ENCODE measurements around the gene HOXD10. TPM values are rescaled to one million over a fixed set of nuclear protein-coding genes. Genes with fewer than 3 reads are reported as not detected.

The HOXD10 gene
- total RNA-seq, 1 donor from 2014 or later, result not detected

DNA sequence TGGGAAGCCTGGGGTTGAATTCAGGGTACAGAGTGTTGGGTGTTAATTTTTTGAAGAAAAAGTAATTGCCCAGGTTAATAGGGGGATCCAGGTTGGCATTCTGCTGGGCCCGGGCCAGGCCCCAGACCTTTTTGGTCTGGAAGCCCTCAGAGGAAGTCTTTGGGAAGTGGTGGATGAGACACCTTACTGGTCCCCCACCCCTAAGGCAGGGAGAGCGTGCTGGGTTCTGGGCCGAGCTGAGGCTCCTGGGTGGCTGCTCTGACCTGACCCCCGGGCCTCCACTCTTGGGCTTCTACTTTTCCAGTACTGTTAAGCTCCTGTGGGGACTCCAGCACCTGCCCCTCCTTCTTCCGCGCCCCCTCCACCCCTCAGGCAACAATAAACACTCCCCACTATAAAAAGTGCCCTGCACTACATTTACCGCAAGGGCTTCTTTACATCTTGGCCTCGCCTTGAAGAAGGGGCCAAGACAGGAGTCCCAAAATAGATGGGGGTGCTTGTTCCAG is 39.8 kb downstream of the HOXD10 start:
- H3K4me3 ChIP-seq, result no peak overlapping the region
- no peak overlapping the region for H3K27ac ChIP-seq
- no peaks in the 10 kb centered on the region for H3K9me3 ChIP-seq
- intact Hi-C loops (cut with DNase I), result no loop called here
- TF ChIP-seq, protein P1, sequence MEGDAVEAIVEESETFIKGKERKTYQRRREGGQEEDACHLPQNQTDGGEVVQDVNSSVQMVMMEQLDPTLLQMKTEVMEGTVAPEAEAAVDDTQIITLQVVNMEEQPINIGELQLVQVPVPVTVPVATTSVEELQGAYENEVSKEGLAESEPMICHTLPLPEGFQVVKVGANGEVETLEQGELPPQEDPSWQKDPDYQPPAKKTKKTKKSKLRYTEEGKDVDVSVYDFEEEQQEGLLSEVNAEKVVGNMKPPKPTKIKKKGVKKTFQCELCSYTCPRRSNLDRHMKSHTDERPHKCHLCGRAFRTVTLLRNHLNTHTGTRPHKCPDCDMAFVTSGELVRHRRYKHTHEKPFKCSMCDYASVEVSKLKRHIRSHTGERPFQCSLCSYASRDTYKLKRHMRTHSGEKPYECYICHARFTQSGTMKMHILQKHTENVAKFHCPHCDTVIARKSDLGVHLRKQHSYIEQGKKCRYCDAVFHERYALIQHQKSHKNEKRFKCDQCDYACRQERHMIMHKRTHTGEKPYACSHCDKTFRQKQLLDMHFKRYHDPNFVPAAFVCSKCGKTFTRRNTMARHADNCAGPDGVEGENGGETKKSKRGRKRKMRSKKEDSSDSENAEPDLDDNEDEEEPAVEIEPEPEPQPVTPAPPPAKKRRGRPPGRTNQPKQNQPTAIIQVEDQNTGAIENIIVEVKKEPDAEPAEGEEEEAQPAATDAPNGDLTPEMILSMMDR (IDR thresholded peaks at IDR 0.05), result no peak
- H3K27me3 ChIP-seq (ENCODE audit: low read depth), result peaks cover 100% of the 10 kb centered on the region
- no peak for ATAC-seq
- no peaks in the 10 kb centered on the region for H3K36me3 ChIP-seq
- no peak for DNase-seq
- H3K4me1 ChIP-seq, result peaks cover 35% of the 10 kb centered on the region

DNA sequence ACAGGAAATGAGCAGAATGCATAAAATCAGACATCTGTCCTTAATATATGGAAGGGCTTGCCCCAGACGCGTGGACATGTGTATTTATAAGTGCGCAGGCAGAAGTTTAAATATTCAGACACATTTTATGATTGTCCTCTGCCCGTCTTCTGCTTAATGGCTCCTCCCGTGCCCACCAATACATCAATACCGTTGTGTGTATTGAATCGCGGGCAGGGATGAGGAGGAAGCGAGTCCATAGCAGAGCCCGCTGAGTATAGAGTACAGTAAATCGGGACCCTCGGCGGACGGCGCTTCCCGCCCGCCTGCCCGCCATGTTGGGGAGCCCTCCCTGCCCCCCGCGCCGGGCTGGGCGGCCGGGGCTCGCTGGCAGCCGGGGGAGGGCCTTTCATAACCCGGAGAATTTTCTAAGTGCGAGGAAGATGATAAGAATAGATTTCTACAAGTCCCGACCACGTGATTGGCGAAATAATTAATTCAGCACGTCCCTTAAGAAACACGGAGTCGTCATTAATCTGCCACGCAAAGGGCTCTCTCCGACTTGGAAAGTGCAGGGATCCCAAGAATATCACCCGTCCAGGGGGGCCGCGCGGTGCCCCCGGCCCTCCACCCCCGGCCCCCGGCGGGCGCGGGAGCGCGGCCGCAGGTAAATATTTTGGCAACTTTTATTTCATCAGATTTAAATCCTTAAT is 40.4 kb downstream of the HOXD10 start, which contains the start of gene HOXD3:
Gene HOXD3 (plus strand): TSS at position 501 of the 692 bp plus-strand sequence. CDS start 11,808 bp downstream, outside the sequence.
- DNase-seq, result no peak
- no peaks in the 10 kb centered on the region for H3K36me3 ChIP-seq
- peaks cover 31% of the 10 kb centered on the region for H3K4me1 ChIP-seq
- no peak within 1 kb of the TSS for H3K4me3 ChIP-seq
- ATAC-seq, result no peak
- no peaks in the 10 kb centered on the region for H3K9me3 ChIP-seq
- intact Hi-C loops (cut with DNase I), result no loop called here
- peaks cover 100% of the 10 kb centered on the region for H3K27me3 ChIP-seq (ENCODE audit: low read depth)
- TF ChIP-seq, protein P1 (IDR thresholded peaks at IDR 0.05), result no peak
- H3K27ac ChIP-seq, result no peak within 1 kb of the TSS

DNA sequence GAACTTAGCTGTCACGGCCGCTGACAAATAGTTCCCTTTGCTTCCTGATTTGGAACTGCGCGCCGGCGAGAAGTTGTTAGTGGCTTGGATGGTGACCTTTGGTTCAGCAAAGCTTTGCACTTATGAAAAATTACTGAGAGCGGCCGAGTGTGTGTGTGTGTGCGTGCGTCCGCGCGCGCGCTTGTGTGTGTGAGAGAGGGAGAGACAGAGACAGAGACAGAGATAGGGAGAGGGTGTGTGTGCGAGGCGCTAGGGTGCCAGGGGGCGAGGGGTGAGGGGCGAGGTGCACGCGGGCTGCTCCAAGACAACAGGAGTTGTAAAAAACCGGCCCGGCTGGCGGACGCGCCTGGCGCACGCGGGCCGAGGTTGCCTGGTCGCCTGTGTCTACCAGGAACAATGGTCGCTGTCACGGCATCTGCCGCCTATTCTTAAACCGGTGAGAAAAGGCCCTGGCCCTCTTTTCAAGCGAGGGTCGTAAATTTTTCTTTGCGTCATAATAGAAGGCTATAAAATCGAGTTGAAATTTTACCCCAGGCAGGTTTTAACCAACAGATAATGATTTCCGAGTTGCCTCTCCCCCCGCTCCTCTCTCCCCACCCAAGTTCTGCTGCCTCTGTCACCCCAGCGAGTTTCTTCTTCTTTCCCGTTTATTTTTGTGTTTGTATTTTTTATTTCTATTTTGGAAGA is 41.1 kb downstream of the HOXD10 start:
- H3K27me3 ChIP-seq (ENCODE audit: low read depth), result peaks cover 100% of the 10 kb centered on the region
- intact Hi-C loops (cut with DNase I), result no loop called here
- no peaks in the 10 kb centered on the region for H3K36me3 ChIP-seq
- no peaks in the 10 kb centered on the region for H3K9me3 ChIP-seq
- no peak for DNase-seq
- H3K27ac ChIP-seq, result no peak overlapping the region
- no peak for ATAC-seq
- H3K4me1 ChIP-seq, result peaks cover 26% of the 10 kb centered on the region
- no peak overlapping the region for H3K4me3 ChIP-seq
- TF ChIP-seq, protein P1 (IDR thresholded peaks at IDR 0.05), result no peak

DNA sequence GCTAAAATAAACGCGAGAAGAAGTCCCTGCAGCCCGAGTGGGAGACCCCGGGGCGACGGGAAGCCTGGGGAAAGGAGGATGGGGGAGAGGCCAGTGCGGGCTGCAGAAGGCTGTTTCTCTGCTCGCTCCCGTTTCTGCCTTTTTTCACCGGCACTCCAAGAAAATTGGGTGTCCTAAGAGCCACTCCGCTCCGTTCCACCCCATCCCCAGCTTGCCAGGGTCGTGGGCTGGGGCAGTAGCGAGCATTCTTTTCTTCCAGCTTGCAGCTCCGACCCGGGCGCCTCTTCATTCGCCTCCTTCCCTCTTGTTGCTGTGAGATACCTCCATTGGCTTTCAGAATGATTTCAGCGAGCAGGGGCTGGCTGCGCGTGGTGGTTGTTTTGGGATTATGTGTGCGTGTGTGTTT is 41.6 kb downstream of the HOXD10 start:
- H3K9me3 ChIP-seq, result no peaks in the 10 kb centered on the region
- H3K27me3 ChIP-seq (ENCODE audit: low read depth), result peaks cover 100% of the 10 kb centered on the region
- H3K4me1 ChIP-seq, result peaks cover 26% of the 10 kb centered on the region
- no peak overlapping the region for H3K4me3 ChIP-seq
- TF ChIP-seq, protein P1 (IDR thresholded peaks at IDR 0.05), result no peak
- DNase-seq (no peak), ATAC-seq (no peak)
- H3K27ac ChIP-seq, result no peak overlapping the region
- H3K36me3 ChIP-seq, result no peaks in the 10 kb centered on the region
- intact Hi-C loops (cut with DNase I), result no loop called here

DNA sequence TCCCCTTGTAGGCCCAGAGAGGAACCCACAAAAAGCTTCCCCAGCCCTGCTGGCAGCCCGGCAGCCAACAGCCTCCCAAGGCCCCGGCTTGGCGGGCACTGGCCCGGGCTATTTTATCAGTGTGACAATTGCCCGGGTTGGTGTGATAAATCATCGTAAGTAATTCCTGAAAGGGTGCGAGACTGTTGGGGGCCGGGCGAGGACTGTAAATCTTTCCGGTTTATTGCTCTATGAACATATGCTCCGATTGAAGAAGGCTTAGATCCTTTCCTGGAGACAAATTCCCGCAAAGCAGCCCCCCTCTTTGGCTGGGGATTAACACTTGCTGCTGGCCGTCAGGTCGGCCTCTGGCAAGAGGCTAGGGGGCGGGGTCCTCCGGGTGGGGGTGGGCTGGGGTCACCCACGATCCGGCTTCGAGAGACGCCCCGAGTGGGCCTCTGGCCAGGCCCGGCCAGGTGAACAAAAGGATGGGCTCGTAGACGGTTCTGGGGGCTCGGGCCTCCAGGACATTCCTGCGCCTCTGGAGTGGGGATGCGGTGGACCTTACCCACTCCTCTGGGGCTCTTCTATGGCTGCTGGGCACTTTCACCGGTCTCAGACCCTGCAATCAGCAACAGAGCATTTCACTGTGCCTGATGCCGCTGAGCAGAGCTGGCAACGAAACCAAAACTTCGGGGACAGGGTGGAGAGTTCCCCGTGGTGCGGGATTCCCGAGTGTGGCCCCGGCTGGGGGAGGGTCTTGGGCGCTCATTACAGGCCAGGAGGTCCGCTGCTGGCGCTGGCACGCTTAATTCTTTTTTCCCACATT is 42.5 kb downstream of the HOXD10 start:
- Histone ChIP-seq H3K9me3 (no peaks in the 10 kb centered on the region), H3K36me3 (no peaks in the 10 kb centered on the region), H3K4me1 (peaks cover 26% of the 10 kb centered on the region), H3K27ac (no peak overlapping the region), H3K27me3 (ENCODE audit: low read depth) (peaks cover 100% of the 10 kb centered on the region), H3K4me3 (no peak overlapping the region)
- intact Hi-C loops (cut with DNase I), result no loop called here
- ATAC-seq (peak in 1 of 2 donors; percentile 6), DNase-seq (no peak)
- TF ChIP-seq, protein P1 (IDR thresholded peaks at IDR 0.05), result no peak

Measured in lower lobe of right lung (tissue), 2 donors.